HCT116 (cell line): ENCODE data around the gene ELMO2. TPM values are rescaled to one million over a fixed set of nuclear protein-coding genes. Genes with fewer than 3 reads are reported as not detected.
A peak's percentile ranks its signal among the peaks of the same experiment; 100 is the strongest.

Source experiments
- ATAC-seq: fragments of 200-7000 bp; cut with Tn5 transposase; 2 replicates; pipeline ENCODE4 v1.9.1; 2020; ENCODE audit warnings: mild to moderate bottlenecking, moderate library complexity
- Bru-seq: library from RNA; stranded (reverse); fragments of 400-500 nt; gene quantifications from one replicate; lab custom pipeline; 2021; lab: Mats Ljungman, UMichigan
- BruChase-seq, 2 experiments: library from RNA; stranded (reverse); fragments of 400-500 nt; gene quantifications; one replicate each; lab custom pipeline; 2021; lab: Mats Ljungman, UMichigan
- BruUV-seq: library from RNA; stranded (reverse); fragments of 400-500 nt; replicated peaks from 2 replicates; lab custom pipeline; 2021; lab: Mats Ljungman, UMichigan
- CTCF ChIA-PET: fragments of 300-600 bp; sonication (Branson Sonifier 250); formaldehyde crosslinking; loops from one replicate; lab custom pipeline; 2021; ENCODE audit warnings: antibody characterized with exemption; lab: Charles Lee
- POLR2A ChIA-PET: fragments of 300-600, 350-600 bp; sonication (Branson Sonifier 250); formaldehyde crosslinking; loops from one replicate; lab custom pipeline; 2021; ENCODE audit warnings: antibody characterized with exemption; lab: Charles Lee
- RAD21 ChIA-PET, 2 experiments: fragments of 300-600 bp; sonication (Branson Sonifier 250); formaldehyde crosslinking; loops; one replicate each; lab custom pipeline; 2023; ENCODE audit warnings: low total read pairs in 2 of 2; ENCODE audit not compliant: uncharacterized antibody in 2 of 2, unreplicated experiment in 2 of 2, low non-redundant PET in 1 of 2; lab: Charles Lee
- DNase-seq: peaks from one replicate; pipeline ENCODE4 v3.0.0-alpha.2; 2010; ENCODE audit warnings: low read depth, low spot score
- H2AFZ ChIP-seq: fragments of 200-600 bp; shearing (Covaris generic), sonication (generic); 2 replicates; pipeline ENCODE4 v1.6.1; 2017; ENCODE audit warnings: low read depth, mixed run types, mixed read lengths, antibody characterized with exemption, low read length; ENCODE audit not compliant: poor library complexity, severe bottlenecking
- H3K27ac ChIP-seq: 2 replicates; pipeline ENCODE4 v1.5.1; 2012; ENCODE audit warnings: low read depth, low read length
- H3K27me3 ChIP-seq: fragments of 200-600 bp; sonication (generic); 2 replicates; pipeline ENCODE4 v1.6.1; 2016; ENCODE audit warnings: mixed run types, low read length, mixed read lengths; ENCODE audit not compliant: insufficient read depth
- H3K36me3 ChIP-seq, 2 experiments: fragments of 200-500 bp in 1 of 2; fragments of 200-600 bp in 1 of 2; sonication (Bioruptor generic) in 1 of 2; sonication (generic) in 1 of 2; 2 replicates each; pipeline versions ENCODE4 v1.5.1 to v1.6.1; 2014 to 2016; ENCODE audit warnings: low read length in 2 of 2, inconsistent platforms in 1 of 2, mixed read lengths in 1 of 2, mixed run types in 1 of 2; ENCODE audit not compliant: insufficient read depth in 2 of 2, control insufficient read depth in 1 of 2
- H3K4me1 ChIP-seq, 2 experiments: fragments of 200-600 bp in 1 of 2; sonication (generic) in 1 of 2; 2 replicates each; pipeline versions ENCODE4 v1.5.1 to v1.6.1; 2012 to 2017; ENCODE audit warnings: low read length in 2 of 2, inconsistent platforms in 1 of 2, mild to moderate bottlenecking in 1 of 2, mixed read lengths in 1 of 2, mixed run types in 1 of 2, moderate library complexity in 1 of 2; ENCODE audit not compliant: insufficient read depth in 2 of 2, control insufficient read depth in 1 of 2
- H3K4me2 ChIP-seq: fragments of 200-600 bp; sonication (generic); 2 replicates; pipeline ENCODE4 v1.6.1; 2017; ENCODE audit warnings: mixed run types, low read length, mixed read lengths
- H3K4me3 ChIP-seq, 2 experiments: fragments of 200-600 bp in 1 of 2; sonication (generic) in 1 of 2; replicated peaks in 1 of 2; 2 replicates each; pipeline ENCODE4 v1.5.1; 2011 to 2016; ENCODE audit warnings: low read length in 2 of 2, control low read depth in 1 of 2, low read depth in 1 of 2, mild to moderate bottlenecking in 1 of 2, mixed read lengths in 1 of 2, mixed run types in 1 of 2
- H3K79me2 ChIP-seq: fragments of 200-600 bp; sonication (generic); 2 replicates; pipeline ENCODE4 v1.6.1; 2017; ENCODE audit warnings: mild to moderate bottlenecking, mixed run types, low read length, moderate library complexity, mixed read lengths; ENCODE audit not compliant: insufficient read depth
- H3K9ac ChIP-seq: fragments of 200-600 bp; sonication (generic); 2 replicates; pipeline ENCODE4 v1.6.1; 2016; ENCODE audit warnings: low read length, mixed read lengths
- H3K9me2 ChIP-seq: fragments of 200-600 bp; sonication (generic), shearing (Covaris generic); 2 replicates; pipeline ENCODE4 v1.6.1; 2017; ENCODE audit warnings: mixed run types, mild to moderate bottlenecking, moderate library complexity; ENCODE audit not compliant: insufficient read depth
- H3K9me3 ChIP-seq, 2 experiments: fragments of 200-500 bp in 1 of 2; fragments of 200-600 bp in 1 of 2; sonication (Bioruptor generic) in 1 of 2; sonication (generic) in 1 of 2; 2 replicates each; pipeline ENCODE4 v1.6.1; 2014 to 2017; ENCODE audit warnings: low read length in 2 of 2, mixed read lengths in 2 of 2, inconsistent platforms in 1 of 2, low read depth in 1 of 2, mild to moderate bottlenecking in 1 of 2, mixed run types in 1 of 2, moderate library complexity in 1 of 2; ENCODE audit not compliant: control insufficient read depth in 1 of 2, insufficient read depth in 1 of 2
- H4K20me1 ChIP-seq: fragments of 200-600 bp; sonication (generic), shearing (Covaris generic); 2 replicates; pipeline ENCODE4 v1.6.1; 2017; ENCODE audit warnings: mixed run types, mild to moderate bottlenecking, moderate library complexity; ENCODE audit not compliant: insufficient read depth
- EZH2 ChIP-seq: fragments of 200-600 bp; sonication (generic); IDR thresholded peaks from 2 replicates; pipeline ENCODE4 v1.6.1; 2017; ENCODE audit warnings: antibody characterized with exemption, mixed run types
- POLR2AphosphoS5 ChIP-seq: IDR thresholded peaks from 2 replicates; pipeline ENCODE4 v1.6.1; 2011; ENCODE audit warnings: mild to moderate bottlenecking, low read depth, low read length, moderate library complexity
- SP1 ChIP-seq: IDR thresholded peaks from 2 replicates; pipeline ENCODE4 v1.6.1; 2012; ENCODE audit warnings: low read depth
- SRF ChIP-seq: IDR thresholded peaks from 2 replicates; pipeline ENCODE4 v1.6.1; 2012; ENCODE audit warnings: low read depth
- TCF7L2 ChIP-seq: IDR thresholded peaks from 2 replicates; pipeline ENCODE4 v1.7.0; 2011; ENCODE audit warnings: borderline replicate concordance, inconsistent platforms; ENCODE audit not compliant: insufficient read depth, insufficient read length; ENCODE audit errors: extremely low read depth
- ZFX ChIP-seq: fragments of 450-650 bp; IDR thresholded peaks from 2 replicates; pipeline ENCODE4 v1.6.1; 2017
- intact Hi-C: fragments of 100-400 bp; cut with micrococcal nuclease; formaldehyde crosslinking; loops from 2 replicates; pipeline ENCODE4 v1.10.0; 2022
- long read RNA-seq: library from polyadenylated mRNA; unstranded; transcript quantifications from one replicate; pipeline ENCODE4 v2.0.0, GENCODE V29; 2021; ENCODE audit not compliant: unreplicated experiment
- polyA plus RNA-seq: library from polyadenylated mRNA; unstranded; fragments of >200 nt; gene quantifications from 2 replicates; pipeline ENCODE4 v1.2.1, GENCODE V29; 2012; ENCODE audit warnings: missing spikeins
- total RNA-seq: library from RNA; stranded (reverse); gene quantifications from one replicate; pipeline ENCODE4 v1.2.1, GENCODE V29; 2021; ENCODE audit not compliant: unreplicated experiment

ELMO2 gene, protein sequence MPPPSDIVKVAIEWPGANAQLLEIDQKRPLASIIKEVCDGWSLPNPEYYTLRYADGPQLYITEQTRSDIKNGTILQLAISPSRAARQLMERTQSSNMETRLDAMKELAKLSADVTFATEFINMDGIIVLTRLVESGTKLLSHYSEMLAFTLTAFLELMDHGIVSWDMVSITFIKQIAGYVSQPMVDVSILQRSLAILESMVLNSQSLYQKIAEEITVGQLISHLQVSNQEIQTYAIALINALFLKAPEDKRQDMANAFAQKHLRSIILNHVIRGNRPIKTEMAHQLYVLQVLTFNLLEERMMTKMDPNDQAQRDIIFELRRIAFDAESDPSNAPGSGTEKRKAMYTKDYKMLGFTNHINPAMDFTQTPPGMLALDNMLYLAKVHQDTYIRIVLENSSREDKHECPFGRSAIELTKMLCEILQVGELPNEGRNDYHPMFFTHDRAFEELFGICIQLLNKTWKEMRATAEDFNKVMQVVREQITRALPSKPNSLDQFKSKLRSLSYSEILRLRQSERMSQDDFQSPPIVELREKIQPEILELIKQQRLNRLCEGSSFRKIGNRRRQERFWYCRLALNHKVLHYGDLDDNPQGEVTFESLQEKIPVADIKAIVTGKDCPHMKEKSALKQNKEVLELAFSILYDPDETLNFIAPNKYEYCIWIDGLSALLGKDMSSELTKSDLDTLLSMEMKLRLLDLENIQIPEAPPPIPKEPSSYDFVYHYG
- 22.9 TPM for total RNA-seq
- polyA plus RNA-seq, result 12.9 and 15.7 TPM in 2 replicates
- Bru-seq, nascent RNA, result percentile 54 among the genes with signal in this experiment
- percentile 57 among the genes with signal in this experiment for BruChase-seq, experiment 1, labeled RNA remaining after a 6-hour chase
- percentile 63 among the genes with signal in this experiment for BruChase-seq, experiment 2, labeled RNA remaining after a 2-hour chase
- long read RNA-seq, transcript ELMO2-201 (22 exons, 3,669 nt), result major isoform, 8 of 43 reads
- long read RNA-seq, partial matches to known transcripts, result 6 of 43 reads
- long read RNA-seq, other reads (novel, unspliced or antisense), result 24 of 43 reads

DNA sequence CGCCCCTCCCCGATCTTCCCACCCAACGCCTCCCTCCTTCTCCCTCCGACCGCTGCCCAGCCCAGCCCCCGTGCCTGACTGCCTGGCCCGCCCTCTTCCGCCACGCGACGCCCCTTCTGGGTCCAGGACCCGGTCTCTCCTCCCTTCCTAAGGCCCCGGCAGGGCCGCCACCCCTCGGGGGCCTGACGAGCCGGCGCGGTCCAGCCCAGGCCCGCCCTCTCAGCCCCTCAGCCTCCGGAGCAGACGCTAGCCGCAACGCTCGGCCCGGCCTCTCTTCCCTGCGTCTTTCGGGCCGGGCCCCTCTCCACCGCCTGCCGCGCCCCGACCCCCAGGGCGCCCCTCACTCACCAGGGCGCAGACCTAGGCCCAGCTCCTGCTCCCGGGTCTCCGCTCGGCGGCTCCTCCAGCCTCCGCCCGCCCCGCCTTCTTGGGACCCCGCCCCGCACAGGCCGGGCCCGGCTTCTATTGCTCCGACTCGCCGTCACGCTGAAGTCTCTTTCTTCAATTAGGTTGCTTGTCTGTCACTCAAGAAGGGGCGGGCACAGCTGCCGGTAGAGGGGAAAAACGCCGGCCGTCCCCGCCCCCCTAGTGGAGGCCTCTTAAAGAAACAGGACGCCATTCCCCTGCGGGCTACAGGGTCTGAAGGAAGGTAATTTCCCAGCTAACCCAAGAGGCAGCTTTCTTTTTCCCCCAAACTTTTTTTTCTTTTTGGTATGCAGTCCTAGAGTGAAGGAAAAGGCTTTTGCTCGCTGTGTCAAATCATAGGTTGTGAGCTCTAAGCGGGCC is at the start of gene ELMO2:
Gene ELMO2 (minus strand): TSS at position 416 of the 786 bp plus-strand sequence. CDS start 12,133 bp downstream, outside the sequence.
- Histone ChIP-seq H3K36me3 (no peaks in the 10 kb centered on the region), H3K9me2 (no peaks in the 10 kb centered on the region)
- ATAC-seq, result peak; percentile 89
- DNase-seq, result peak; percentile 89
- CTCF ChIA-PET, result interaction anchor here (0.8 to 1.4 kb wide), 5 partner anchors 10 to 393 kb away, joined by 3 to 5 read pairs (median 3); no protein-coding TSS in a partner anchor
- TF ChIP-seq ZFX (peak; percentile 65), EZH2 (no peak), TCF7L2 (peak; percentile 58), POLR2AphosphoS5 (peak; percentile 46), SP1 (peak; percentile 95), SRF (no peak)
- TF ChIP-seq, all 23 proteins: peak for 4
- Histone ChIP-seq H3K9me3 (no peaks in the 10 kb centered on the region), H3K4me2 (peak within 1 kb of the TSS; percentile 91), H3K9ac (peak within 1 kb of the TSS; percentile 67), H3K27me3 (no peaks in the 10 kb centered on the region), H3K4me3 (peak within 1 kb of the TSS; percentile 68 to 84), H2AFZ (peak within 1 kb of the TSS; percentile 66), H3K79me2 (no peaks in the 10 kb centered on the region), H3K4me1 (peaks cover 15 to 32% of the 10 kb centered on the region in 2 experiments), H3K27ac (peak within 1 kb of the TSS; percentile 68), H4K20me1 (no peaks in the 10 kb centered on the region)
- intact Hi-C loops, result loop anchor here (1.0 kb wide), 1 partner anchor 42 kb away; no protein-coding TSS in a partner anchor
- RAD21 ChIA-PET, result no interaction called here
- POLR2A ChIA-PET, result interaction anchor here (1.5 to 1.8 kb wide), 2 partner anchors 17 to 42 kb away, joined by 4 to 5 read pairs; no protein-coding TSS in a partner anchor
- no TSS peak for BruUV-seq
